Measurements from ENCODE around the gene DUSP23.

DNA sequence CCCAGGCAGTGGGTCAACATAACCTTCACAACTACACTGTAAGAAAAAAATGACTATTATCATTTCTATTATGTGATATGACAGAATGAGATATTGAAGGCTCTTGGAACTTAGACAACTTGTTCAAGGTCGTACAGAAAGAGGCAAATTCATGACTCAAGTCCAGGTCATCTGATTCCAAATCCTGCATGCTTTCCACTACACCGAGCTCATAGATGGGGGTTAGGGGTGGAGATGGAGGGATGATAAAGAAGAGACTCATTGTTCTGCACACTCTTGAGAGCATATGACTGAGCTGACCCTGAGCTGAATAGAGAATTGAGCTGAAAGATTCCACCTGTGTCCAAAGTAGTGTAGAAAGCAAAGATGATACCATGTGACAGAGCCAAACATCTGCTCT is 24.2 kb downstream of the DUSP23 start:
- TF ChIP-seq, protein P1, sequence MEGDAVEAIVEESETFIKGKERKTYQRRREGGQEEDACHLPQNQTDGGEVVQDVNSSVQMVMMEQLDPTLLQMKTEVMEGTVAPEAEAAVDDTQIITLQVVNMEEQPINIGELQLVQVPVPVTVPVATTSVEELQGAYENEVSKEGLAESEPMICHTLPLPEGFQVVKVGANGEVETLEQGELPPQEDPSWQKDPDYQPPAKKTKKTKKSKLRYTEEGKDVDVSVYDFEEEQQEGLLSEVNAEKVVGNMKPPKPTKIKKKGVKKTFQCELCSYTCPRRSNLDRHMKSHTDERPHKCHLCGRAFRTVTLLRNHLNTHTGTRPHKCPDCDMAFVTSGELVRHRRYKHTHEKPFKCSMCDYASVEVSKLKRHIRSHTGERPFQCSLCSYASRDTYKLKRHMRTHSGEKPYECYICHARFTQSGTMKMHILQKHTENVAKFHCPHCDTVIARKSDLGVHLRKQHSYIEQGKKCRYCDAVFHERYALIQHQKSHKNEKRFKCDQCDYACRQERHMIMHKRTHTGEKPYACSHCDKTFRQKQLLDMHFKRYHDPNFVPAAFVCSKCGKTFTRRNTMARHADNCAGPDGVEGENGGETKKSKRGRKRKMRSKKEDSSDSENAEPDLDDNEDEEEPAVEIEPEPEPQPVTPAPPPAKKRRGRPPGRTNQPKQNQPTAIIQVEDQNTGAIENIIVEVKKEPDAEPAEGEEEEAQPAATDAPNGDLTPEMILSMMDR (IDR thresholded peaks at IDR 0.05 in 2 of 3, conservative IDR thresholded peaks at IDR 0.05 in 1 of 3; ENCODE audit: borderline replicate concordance in 1 of 3, insufficient read depth in 1 of 3, low read depth in 2 of 3, low read length in 2 of 3) = no peak
- TF ChIP-seq EZH2 (IDR thresholded peaks at IDR 0.05) = no peak
- TF ChIP-seq, protein P2, sequence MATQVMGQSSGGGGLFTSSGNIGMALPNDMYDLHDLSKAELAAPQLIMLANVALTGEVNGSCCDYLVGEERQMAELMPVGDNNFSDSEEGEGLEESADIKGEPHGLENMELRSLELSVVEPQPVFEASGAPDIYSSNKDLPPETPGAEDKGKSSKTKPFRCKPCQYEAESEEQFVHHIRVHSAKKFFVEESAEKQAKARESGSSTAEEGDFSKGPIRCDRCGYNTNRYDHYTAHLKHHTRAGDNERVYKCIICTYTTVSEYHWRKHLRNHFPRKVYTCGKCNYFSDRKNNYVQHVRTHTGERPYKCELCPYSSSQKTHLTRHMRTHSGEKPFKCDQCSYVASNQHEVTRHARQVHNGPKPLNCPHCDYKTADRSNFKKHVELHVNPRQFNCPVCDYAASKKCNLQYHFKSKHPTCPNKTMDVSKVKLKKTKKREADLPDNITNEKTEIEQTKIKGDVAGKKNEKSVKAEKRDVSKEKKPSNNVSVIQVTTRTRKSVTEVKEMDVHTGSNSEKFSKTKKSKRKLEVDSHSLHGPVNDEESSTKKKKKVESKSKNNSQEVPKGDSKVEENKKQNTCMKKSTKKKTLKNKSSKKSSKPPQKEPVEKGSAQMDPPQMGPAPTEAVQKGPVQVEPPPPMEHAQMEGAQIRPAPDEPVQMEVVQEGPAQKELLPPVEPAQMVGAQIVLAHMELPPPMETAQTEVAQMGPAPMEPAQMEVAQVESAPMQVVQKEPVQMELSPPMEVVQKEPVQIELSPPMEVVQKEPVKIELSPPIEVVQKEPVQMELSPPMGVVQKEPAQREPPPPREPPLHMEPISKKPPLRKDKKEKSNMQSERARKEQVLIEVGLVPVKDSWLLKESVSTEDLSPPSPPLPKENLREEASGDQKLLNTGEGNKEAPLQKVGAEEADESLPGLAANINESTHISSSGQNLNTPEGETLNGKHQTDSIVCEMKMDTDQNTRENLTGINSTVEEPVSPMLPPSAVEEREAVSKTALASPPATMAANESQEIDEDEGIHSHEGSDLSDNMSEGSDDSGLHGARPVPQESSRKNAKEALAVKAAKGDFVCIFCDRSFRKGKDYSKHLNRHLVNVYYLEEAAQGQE (IDR thresholded peaks at IDR 0.05; ENCODE audit: low read depth) = no peak
- TF ChIP-seq EZH2phosphoT487 (IDR thresholded peaks at IDR 0.05; ENCODE audit: borderline replicate concordance) = no peak
- TF ChIP-seq CEBPB (IDR thresholded peaks at IDR 0.05; ENCODE audit: low read depth) = no peak
- TF ChIP-seq, protein P3, sequence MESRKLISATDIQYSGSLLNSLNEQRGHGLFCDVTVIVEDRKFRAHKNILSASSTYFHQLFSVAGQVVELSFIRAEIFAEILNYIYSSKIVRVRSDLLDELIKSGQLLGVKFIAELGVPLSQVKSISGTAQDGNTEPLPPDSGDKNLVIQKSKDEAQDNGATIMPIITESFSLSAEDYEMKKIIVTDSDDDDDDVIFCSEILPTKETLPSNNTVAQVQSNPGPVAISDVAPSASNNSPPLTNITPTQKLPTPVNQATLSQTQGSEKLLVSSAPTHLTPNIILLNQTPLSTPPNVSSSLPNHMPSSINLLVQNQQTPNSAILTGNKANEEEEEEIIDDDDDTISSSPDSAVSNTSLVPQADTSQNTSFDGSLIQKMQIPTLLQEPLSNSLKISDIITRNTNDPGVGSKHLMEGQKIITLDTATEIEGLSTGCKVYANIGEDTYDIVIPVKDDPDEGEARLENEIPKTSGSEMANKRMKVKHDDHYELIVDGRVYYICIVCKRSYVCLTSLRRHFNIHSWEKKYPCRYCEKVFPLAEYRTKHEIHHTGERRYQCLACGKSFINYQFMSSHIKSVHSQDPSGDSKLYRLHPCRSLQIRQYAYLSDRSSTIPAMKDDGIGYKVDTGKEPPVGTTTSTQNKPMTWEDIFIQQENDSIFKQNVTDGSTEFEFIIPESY (IDR thresholded peaks at IDR 0.05; ENCODE audit: extremely low read depth, insufficient replicate concordance, low read length) = no peak
- TF ChIP-seq SRF (IDR thresholded peaks at IDR 0.05; ENCODE audit: low read depth) = no peak
- TF ChIP-seq EGR1 (IDR thresholded peaks at IDR 0.05; ENCODE audit: low read depth) = no peak
- no peak for TF ChIP-seq YY1 (IDR thresholded peaks at IDR 0.05; ENCODE audit: extremely low read depth, insufficient replicate concordance, low read depth, low read length)
- TF ChIP-seq RAD21 (IDR thresholded peaks at IDR 0.05; ENCODE audit: low read depth) = no peak
